ENCODE measurements around the gene TSPAN11. TPM values are rescaled to one million over a fixed set of nuclear protein-coding genes. Genes with fewer than 3 reads are reported as not detected.

Gene TSPAN11
- total RNA-seq, 1 experiment from 2014 or later: not detected

- peaks cover 35% of the 10 kb centered on the region for H3K27me3 Mint-ChIP-seq (ENCODE audit: insufficient read depth, unreplicated experiment)
- no peak overlapping the region for H3K27ac Mint-ChIP-seq (ENCODE audit: unreplicated experiment)
- no peak for DNase-seq
- H3K9me3 Mint-ChIP-seq (ENCODE audit: unreplicated experiment): no peaks in the 10 kb centered on the region
- no peaks in the 10 kb centered on the region for H3K36me3 ChIP-seq (ENCODE audit: control insufficient read depth, insufficient read depth, low read length)
- ChIA-PET POLR2A (no interaction called here), CTCF (no interaction called here)
- H3K27me3 ChIP-seq (replicated peaks; ENCODE audit: control insufficient read depth, insufficient read depth, low read length): no peaks in the 10 kb centered on the region; the same call in 1 of the 2 replicates
- BruUV-seq (replicated peaks): no TSS peak
- intact Hi-C loops (cut with micrococcal nuclease; ENCODE audit: unreplicated experiment): no loop called here
- H3K4me3 ChIP-seq (ENCODE audit: low read depth, low read length): no peak overlapping the region
- H3K9me3 ChIP-seq: no peaks in the 10 kb centered on the region
- H3K4me1 Mint-ChIP-seq (ENCODE audit: low read depth, unreplicated experiment): no peaks in the 10 kb centered on the region
- H3K36me3 Mint-ChIP-seq (ENCODE audit: insufficient read depth, unreplicated experiment): no peaks in the 10 kb centered on the region
- TF ChIP-seq CTCF (IDR thresholded peaks at IDR 0.05; ENCODE audit: insufficient read depth in 1 of 2, low read depth in 1 of 2, low read length in 1 of 2, severe bottlenecking in 1 of 2, unreplicated experiment in 1 of 2): no peak
- H3K4me1 ChIP-seq: no peaks in the 10 kb centered on the region
- no peak overlapping the region for H3K4me3 Mint-ChIP-seq (ENCODE audit: unreplicated experiment)
Measured at GRCh38 chr12:30961030-30961429, 34.5 kb downstream of the TSPAN11 start.

GRCh38 chr12:30962047-30962446, 35.5 kb downstream of the TSPAN11 start:
- no TSS peak for BruUV-seq (replicated peaks)
- TF ChIP-seq CTCF (IDR thresholded peaks at IDR 0.05; ENCODE audit: insufficient read depth in 1 of 2, low read depth in 1 of 2, low read length in 1 of 2, severe bottlenecking in 1 of 2, unreplicated experiment in 1 of 2): no peak
- ChIA-PET CTCF (no interaction called here), POLR2A (no interaction called here)
- Histone ChIP-seq H3K27me3 (replicated peaks; ENCODE audit: control insufficient read depth, insufficient read depth, low read length) (no peaks in the 10 kb centered on the region; the same call in 1 of the 2 replicates), H3K4me3 (ENCODE audit: low read depth, low read length) (no peak overlapping the region), H3K9me3 (no peaks in the 10 kb centered on the region), H3K4me1 (no peaks in the 10 kb centered on the region), H3K36me3 (ENCODE audit: control insufficient read depth, insufficient read depth, low read length) (no peaks in the 10 kb centered on the region)
- H3K4me3 Mint-ChIP-seq (ENCODE audit: unreplicated experiment): no peak overlapping the region
- H3K36me3 Mint-ChIP-seq (ENCODE audit: insufficient read depth, unreplicated experiment): no peaks in the 10 kb centered on the region
- no peak for DNase-seq
- H3K27me3 Mint-ChIP-seq (ENCODE audit: insufficient read depth, unreplicated experiment): peaks cover 36% of the 10 kb centered on the region
- no peaks in the 10 kb centered on the region for H3K9me3 Mint-ChIP-seq (ENCODE audit: unreplicated experiment)
- H3K4me1 Mint-ChIP-seq (ENCODE audit: low read depth, unreplicated experiment): no peaks in the 10 kb centered on the region
- intact Hi-C loops (cut with micrococcal nuclease; ENCODE audit: unreplicated experiment): no loop called here
- H3K27ac Mint-ChIP-seq (ENCODE audit: unreplicated experiment): no peak overlapping the region

- no peaks in the 10 kb centered on the region for H3K9me3 ChIP-seq
- Mint-ChIP-seq H3K27me3 (ENCODE audit: insufficient read depth, unreplicated experiment) (peaks cover 25% of the 10 kb centered on the region), H3K4me1 (ENCODE audit: low read depth, unreplicated experiment) (no peaks in the 10 kb centered on the region), H3K4me3 (ENCODE audit: unreplicated experiment) (no peak overlapping the region), H3K9me3 (ENCODE audit: unreplicated experiment) (no peaks in the 10 kb centered on the region), H3K36me3 (ENCODE audit: insufficient read depth, unreplicated experiment) (no peaks in the 10 kb centered on the region), H3K27ac (ENCODE audit: unreplicated experiment) (no peak overlapping the region)
- no peaks in the 10 kb centered on the region for H3K4me1 ChIP-seq
- no peak for DNase-seq
- H3K27me3 ChIP-seq (replicated peaks; ENCODE audit: control insufficient read depth, insufficient read depth, low read length): no peaks in the 10 kb centered on the region; the same call in 1 of the 2 replicates
- CTCF ChIA-PET: no interaction called here
- intact Hi-C loops (cut with micrococcal nuclease; ENCODE audit: unreplicated experiment): no loop called here
- H3K36me3 ChIP-seq (ENCODE audit: control insufficient read depth, insufficient read depth, low read length): no peaks in the 10 kb centered on the region
- no TSS peak for BruUV-seq (replicated peaks)
- H3K4me3 ChIP-seq (ENCODE audit: low read depth, low read length): no peak overlapping the region
- POLR2A ChIA-PET: no interaction called here
- TF ChIP-seq CTCF (IDR thresholded peaks at IDR 0.05; ENCODE audit: insufficient read depth in 1 of 2, low read depth in 1 of 2, low read length in 1 of 2, severe bottlenecking in 1 of 2, unreplicated experiment in 1 of 2): no peak
Measured at GRCh38 chr12:30963709-30964564, 37.4 kb downstream of the TSPAN11 start.
